Caco-2 (cell line): ENCODE results near the gene SLC3A2. TPM values are rescaled to one million over a fixed set of nuclear protein-coding genes. Genes with fewer than 3 reads are reported as not detected.

Experiments used
- BruUV-seq: library from RNA; stranded (reverse); fragments of 400-500 nt; replicated peaks from 2 replicates; lab custom pipeline; 2021; lab: Mats Ljungman, UMichigan
- CTCF ChIA-PET: fragments of 300-600 bp; sonication (Branson Sonifier 250); formaldehyde crosslinking; loops from one replicate; lab custom pipeline; 2022; ENCODE audit warnings: antibody characterized with exemption; lab: Charles Lee
- POLR2A ChIA-PET: fragments of 300-600 bp; sonication (Branson Sonifier 250); formaldehyde crosslinking; loops from one replicate; lab custom pipeline; 2022; ENCODE audit warnings: antibody characterized with exemption; lab: Charles Lee
- DNase-seq, 2 experiments: peaks; one replicate each; pipeline versions ENCODE4 v3.0.0 to v3.0.0-alpha.2; 2020 to 2022
- H3K27me3 ChIP-seq: replicated peaks from 2 replicates; pipeline ENCODE4 v1.6.0; 2011; ENCODE audit warnings: low read length; ENCODE audit not compliant: control insufficient read depth, insufficient read depth
- H3K36me3 ChIP-seq: 2 replicates; pipeline ENCODE4 v1.5.1; 2011; ENCODE audit warnings: low read length; ENCODE audit not compliant: control insufficient read depth, insufficient read depth
- H3K4me1 ChIP-seq: fragments of 250-450 bp; sonication (Bioruptor Pico); 2 replicates; pipeline ENCODE4 v1.5.1; 2020; ENCODE audit warnings: mild to moderate bottlenecking
- H3K4me3 ChIP-seq: 2 replicates; pipeline ENCODE4 v1.5.1; 2011; ENCODE audit warnings: low read depth, mild to moderate bottlenecking, control low read depth, low read length
- H3K9me3 ChIP-seq: fragments of 250-450 bp; sonication (Bioruptor Pico); 2 replicates; pipeline ENCODE4 v1.5.1; 2020; ENCODE audit warnings: mild to moderate bottlenecking, moderate library complexity
- H3K27ac Mint-ChIP-seq: one replicate; pipeline ENCODE4 v1.8.0; 2022; ENCODE audit warnings: mixed read lengths; ENCODE audit not compliant: unreplicated experiment
- H3K27me3 Mint-ChIP-seq: one replicate; pipeline ENCODE4 v1.8.0; 2022; ENCODE audit warnings: mixed read lengths; ENCODE audit not compliant: insufficient read depth, unreplicated experiment
- H3K36me3 Mint-ChIP-seq: one replicate; pipeline ENCODE4 v1.8.0; 2022; ENCODE audit warnings: mild to moderate bottlenecking, mixed read lengths; ENCODE audit not compliant: insufficient read depth, unreplicated experiment
- H3K4me1 Mint-ChIP-seq: one replicate; pipeline ENCODE4 v1.8.0; 2022; ENCODE audit warnings: low read depth, mixed read lengths; ENCODE audit not compliant: unreplicated experiment
- H3K4me3 Mint-ChIP-seq: one replicate; pipeline ENCODE4 v1.8.0; 2022; ENCODE audit warnings: mild to moderate bottlenecking, moderate library complexity, mixed read lengths; ENCODE audit not compliant: unreplicated experiment
- H3K9me3 Mint-ChIP-seq: one replicate; pipeline ENCODE4 v1.8.0; 2022; ENCODE audit warnings: mixed read lengths; ENCODE audit not compliant: unreplicated experiment
- intact Hi-C: fragments of 100-400 bp; cut with micrococcal nuclease; formaldehyde crosslinking; loops from one replicate; pipeline ENCODE4 v1.10.0; 2022; ENCODE audit not compliant: unreplicated experiment
- total RNA-seq: library from RNA; stranded (reverse); gene quantifications from 2 replicates; pipeline ENCODE4 v1.2.3, GENCODE V29; 2022
- TF ChIP-seq, protein P1 (sequence below), 2 experiments: fragments of 200-600 bp in 1 of 2; IDR thresholded peaks; 1 replicate in 1 of 2; 2 replicates in 1 of 2; pipeline versions ENCODE4 v1.5.1 to v1.8.0; 2011 to 2022; ENCODE audit warnings: antibody characterized with exemption in 1 of 2, control low read depth in 1 of 2, inconsistent platforms in 1 of 2, low read depth in 1 of 2, low read length in 1 of 2, mild to moderate bottlenecking in 1 of 2, moderate library complexity in 1 of 2; ENCODE audit not compliant: insufficient read depth in 1 of 2, severe bottlenecking in 1 of 2, unreplicated experiment in 1 of 2

The SLC3A2 gene
- total RNA-seq, 1 experiment from 2014 or later = 879 TPM

DNA sequence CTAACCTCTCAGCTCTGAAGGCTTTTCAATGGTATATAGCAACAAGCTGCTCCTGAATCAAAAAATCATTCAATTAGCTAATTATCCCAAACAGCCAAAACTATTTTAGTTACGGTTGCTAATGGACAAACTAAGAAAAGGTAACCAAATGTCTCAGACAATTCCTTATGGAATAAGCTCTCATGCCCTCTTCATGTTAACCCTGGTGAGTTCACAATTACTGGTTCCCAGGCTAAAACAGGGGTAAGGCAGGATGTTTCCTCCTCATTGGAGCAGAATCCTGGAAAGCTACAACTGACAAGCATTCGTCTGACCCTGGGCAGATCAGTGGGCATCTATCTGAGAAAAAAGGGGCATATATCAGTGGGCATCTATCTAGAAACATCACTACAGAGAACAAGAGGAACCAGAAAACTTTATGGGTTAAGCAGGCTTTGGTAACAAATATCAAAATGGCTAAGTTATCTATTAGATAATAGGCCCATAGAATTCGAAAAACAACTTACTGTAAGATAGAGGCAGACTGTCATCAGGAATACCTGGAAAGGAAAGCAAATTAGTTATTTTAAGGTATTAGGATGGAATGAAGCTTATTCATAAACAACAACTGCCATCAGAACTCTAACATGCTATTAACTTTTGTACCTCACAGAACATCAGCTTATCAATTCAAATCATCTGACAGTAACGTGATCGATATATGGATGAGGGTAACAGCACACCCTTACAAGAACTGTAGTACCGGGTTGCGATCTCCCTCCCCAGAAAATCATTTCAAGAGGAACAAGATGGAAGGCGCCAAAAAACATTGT lies 26.5 kb upstream of the SLC3A2 start:
- Histone ChIP-seq H3K36me3 (peaks cover 13% of the 10 kb centered on the region), H3K9me3 (no peaks in the 10 kb centered on the region), H3K27me3 (no peaks in the 10 kb centered on the region), H3K4me1 (peaks cover 33% of the 10 kb centered on the region), H3K4me3 (peak overlapping the region; percentile 81)
- BruUV-seq = no TSS peak
- ChIA-PET POLR2A (interaction anchor here (0.6 to 4.0 kb wide), 9 partner anchors 13 to 127 kb away, joined by 3 to 32 read pairs (median 4); partner anchors contain the start of genes HNRNPUL2, STX5, TMEM179B and ZBTB3), CTCF (no interaction called here)
- Mint-ChIP-seq H3K27me3 (no peaks in the 10 kb centered on the region), H3K4me3 (peak overlapping the region; percentile 77), H3K9me3 (no peaks in the 10 kb centered on the region), H3K4me1 (peaks cover 30% of the 10 kb centered on the region), H3K36me3 (peaks cover 94% of the 10 kb centered on the region), H3K27ac (peak overlapping the region; percentile 85)
- no peak for DNase-seq
- TF ChIP-seq, protein P1, sequence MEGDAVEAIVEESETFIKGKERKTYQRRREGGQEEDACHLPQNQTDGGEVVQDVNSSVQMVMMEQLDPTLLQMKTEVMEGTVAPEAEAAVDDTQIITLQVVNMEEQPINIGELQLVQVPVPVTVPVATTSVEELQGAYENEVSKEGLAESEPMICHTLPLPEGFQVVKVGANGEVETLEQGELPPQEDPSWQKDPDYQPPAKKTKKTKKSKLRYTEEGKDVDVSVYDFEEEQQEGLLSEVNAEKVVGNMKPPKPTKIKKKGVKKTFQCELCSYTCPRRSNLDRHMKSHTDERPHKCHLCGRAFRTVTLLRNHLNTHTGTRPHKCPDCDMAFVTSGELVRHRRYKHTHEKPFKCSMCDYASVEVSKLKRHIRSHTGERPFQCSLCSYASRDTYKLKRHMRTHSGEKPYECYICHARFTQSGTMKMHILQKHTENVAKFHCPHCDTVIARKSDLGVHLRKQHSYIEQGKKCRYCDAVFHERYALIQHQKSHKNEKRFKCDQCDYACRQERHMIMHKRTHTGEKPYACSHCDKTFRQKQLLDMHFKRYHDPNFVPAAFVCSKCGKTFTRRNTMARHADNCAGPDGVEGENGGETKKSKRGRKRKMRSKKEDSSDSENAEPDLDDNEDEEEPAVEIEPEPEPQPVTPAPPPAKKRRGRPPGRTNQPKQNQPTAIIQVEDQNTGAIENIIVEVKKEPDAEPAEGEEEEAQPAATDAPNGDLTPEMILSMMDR (IDR thresholded peaks at IDR 0.05; ENCODE audit: insufficient read depth in 1 of 2, low read depth in 1 of 2, low read length in 1 of 2, severe bottlenecking in 1 of 2, unreplicated experiment in 1 of 2) = no peak
- intact Hi-C loops = loop anchor here (10.0 kb wide), 1 partner anchor 129 kb away; the partner anchor contains the start of genes HNRNPUL2 and TTC9C

DNA sequence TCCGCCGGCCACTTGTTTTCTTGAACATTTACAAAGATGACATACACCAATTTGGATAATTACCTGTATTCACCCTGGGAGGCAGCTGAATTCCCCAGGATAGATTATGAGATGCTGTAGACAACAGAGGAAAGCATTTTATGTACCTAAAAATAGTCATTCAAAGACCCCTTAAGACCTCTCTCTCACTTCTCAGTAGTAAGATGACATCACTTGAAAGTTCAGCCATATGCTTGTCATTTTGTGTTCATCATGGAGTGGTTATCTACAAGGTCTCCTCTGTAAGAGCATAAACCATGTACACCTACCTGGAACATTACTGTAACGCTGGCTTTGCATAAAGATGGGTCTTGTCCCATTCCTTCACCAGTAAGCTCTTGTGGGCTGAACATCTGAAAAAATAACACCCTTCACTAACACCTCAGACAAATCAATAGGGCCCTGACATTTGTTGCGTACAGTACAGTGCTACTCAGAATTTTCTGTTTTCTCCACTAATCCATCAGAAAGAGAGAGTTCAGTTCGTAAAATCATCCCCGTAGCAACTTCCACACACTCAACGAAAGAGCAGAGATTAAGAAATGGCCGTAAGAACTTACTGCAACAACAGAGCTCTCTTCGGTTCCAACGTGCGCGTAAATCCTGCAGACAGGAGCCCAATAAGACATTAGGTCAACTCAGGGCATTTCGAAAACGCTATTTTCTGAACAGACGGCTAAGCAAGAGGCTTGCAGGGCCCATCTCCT lies 25.7 kb upstream of the SLC3A2 start:
- H3K4me3 ChIP-seq = peak overlapping the region; percentile 81
- DNase-seq = no peak
- CTCF ChIA-PET = interaction anchor here (1.0 to 1.8 kb wide), 2 partner anchors 26 to 66 kb away, joined by 3 to 7 read pairs; partner anchors contain the start of gene SLC3A2
- intact Hi-C loops = loop anchor here (10.0 kb wide), 1 partner anchor 130 kb away; the partner anchor contains the start of genes HNRNPUL2 and TTC9C
- no peaks in the 10 kb centered on the region for H3K9me3 ChIP-seq
- Mint-ChIP-seq H3K27ac (peak overlapping the region; percentile 85), H3K9me3 (no peaks in the 10 kb centered on the region), H3K4me1 (peaks cover 37% of the 10 kb centered on the region), H3K36me3 (peaks cover 95% of the 10 kb centered on the region), H3K4me3 (peak overlapping the region; percentile 77), H3K27me3 (no peaks in the 10 kb centered on the region)
- TF ChIP-seq, protein P1 (IDR thresholded peaks at IDR 0.05; ENCODE audit: insufficient read depth in 1 of 2, low read depth in 1 of 2, low read length in 1 of 2, severe bottlenecking in 1 of 2, unreplicated experiment in 1 of 2) = no peak
- BruUV-seq = TSS peak; percentile 56
- POLR2A ChIA-PET = interaction anchor here (0.5 to 4.0 kb wide), 18 partner anchors 9 to 281 kb away, joined by 3 to 59 read pairs (median 6); partner anchors contain the start of genes C11orf98, CSKMT, EEF1G and HNRNPUL2
- peaks cover 13% of the 10 kb centered on the region for H3K36me3 ChIP-seq
- peaks cover 41% of the 10 kb centered on the region for H3K4me1 ChIP-seq
- H3K27me3 ChIP-seq = no peaks in the 10 kb centered on the region
